ENCODE results near the gene FERMT2.
"Not testable (repeated sequence)": the region's sequence is repeated elsewhere in the genome, so short reads cannot be mapped to it uniquely, and the experiment has no call there.

FERMT2 gene

DNA sequence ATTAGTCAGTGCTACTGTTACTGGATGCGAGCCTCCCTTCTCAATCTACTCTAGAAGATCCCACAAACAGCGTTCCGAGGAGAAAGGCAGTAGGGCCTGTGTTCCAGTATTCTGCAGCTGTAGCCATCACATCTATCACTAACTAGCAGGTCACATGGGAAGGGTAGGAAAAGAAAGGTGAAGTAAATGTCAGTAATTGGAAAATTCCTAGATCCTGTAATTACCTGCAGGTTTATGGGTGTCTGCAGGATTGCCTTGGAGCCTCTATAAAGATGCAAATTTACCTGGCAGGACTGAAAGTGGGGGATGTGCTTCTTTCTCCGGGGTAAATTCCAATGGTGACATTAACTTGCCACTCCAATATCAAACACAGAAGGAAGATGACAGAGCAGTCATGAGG, 77.8 kb downstream of the FERMT2 start:
- Histone ChIP-seq H3K79me2 (ENCODE audit: control insufficient read depth, low read length) (no peaks in the 10 kb centered on the region), H4K20me1 (ENCODE audit: control insufficient read depth, insufficient read depth, low read depth, low read length) (no peaks in the 10 kb centered on the region), H3F3A (ENCODE audit: control insufficient read depth, insufficient read depth) (no peaks in the 10 kb centered on the region), H3K27ac (ENCODE audit: low read depth, low read length) (no peak overlapping the region), H3K4me1 (ENCODE audit: control insufficient read depth, low read length) (no peaks in the 10 kb centered on the region), H3K9me3 (ENCODE audit: control insufficient read depth, insufficient read depth, low read length) (no peaks in the 10 kb centered on the region), H3K9me2 (replicated peaks; ENCODE audit: control insufficient read depth, low read length) (no peaks in the 10 kb centered on the region), H3K36me3 (ENCODE audit: control insufficient read depth, low read length) (no peaks in the 10 kb centered on the region), H3K4me3 (ENCODE audit: low read length) (no peak overlapping the region), H3K27me3 (ENCODE audit: control insufficient read depth, low read length) (no peaks in the 10 kb centered on the region; the same call in 1 of the 2 replicates), H3K4me2 (ENCODE audit: low read length) (no peak overlapping the region)
- no peak for TF ChIP-seq EZH2phosphoT487 (IDR thresholded peaks at IDR 0.05; ENCODE audit: borderline replicate concordance, low read length)
- TF ChIP-seq, protein P1, sequence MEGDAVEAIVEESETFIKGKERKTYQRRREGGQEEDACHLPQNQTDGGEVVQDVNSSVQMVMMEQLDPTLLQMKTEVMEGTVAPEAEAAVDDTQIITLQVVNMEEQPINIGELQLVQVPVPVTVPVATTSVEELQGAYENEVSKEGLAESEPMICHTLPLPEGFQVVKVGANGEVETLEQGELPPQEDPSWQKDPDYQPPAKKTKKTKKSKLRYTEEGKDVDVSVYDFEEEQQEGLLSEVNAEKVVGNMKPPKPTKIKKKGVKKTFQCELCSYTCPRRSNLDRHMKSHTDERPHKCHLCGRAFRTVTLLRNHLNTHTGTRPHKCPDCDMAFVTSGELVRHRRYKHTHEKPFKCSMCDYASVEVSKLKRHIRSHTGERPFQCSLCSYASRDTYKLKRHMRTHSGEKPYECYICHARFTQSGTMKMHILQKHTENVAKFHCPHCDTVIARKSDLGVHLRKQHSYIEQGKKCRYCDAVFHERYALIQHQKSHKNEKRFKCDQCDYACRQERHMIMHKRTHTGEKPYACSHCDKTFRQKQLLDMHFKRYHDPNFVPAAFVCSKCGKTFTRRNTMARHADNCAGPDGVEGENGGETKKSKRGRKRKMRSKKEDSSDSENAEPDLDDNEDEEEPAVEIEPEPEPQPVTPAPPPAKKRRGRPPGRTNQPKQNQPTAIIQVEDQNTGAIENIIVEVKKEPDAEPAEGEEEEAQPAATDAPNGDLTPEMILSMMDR (IDR thresholded peaks at IDR 0.05; ENCODE audit: low read depth, low read length, poor library complexity, severe bottlenecking) = no peak

DNA sequence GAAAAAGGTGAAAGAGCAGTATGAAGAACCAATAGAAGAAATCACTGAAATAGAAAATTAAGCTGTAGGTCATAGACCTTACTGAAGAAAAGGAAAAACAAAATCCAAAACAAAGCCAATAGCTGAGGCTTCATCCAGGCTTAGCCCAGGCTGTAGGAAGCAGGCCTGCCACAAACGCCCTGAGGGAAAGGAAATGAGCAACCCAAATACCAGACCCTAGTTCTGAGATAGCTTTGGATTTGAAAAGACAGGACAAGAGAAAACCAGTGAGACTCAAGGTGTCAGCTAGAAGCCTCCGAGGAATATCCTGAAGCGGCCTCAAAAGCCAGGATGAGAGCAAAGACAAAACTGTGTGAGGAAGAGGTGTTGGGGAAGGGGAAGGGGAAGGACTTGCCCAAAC, 79.2 kb downstream of the FERMT2 start:
- Histone ChIP-seq H3K27me3 (ENCODE audit: control insufficient read depth, low read length) (no peaks in the 10 kb centered on the region; the same call in 1 of the 2 replicates), H3F3A (ENCODE audit: control insufficient read depth, insufficient read depth) (no peaks in the 10 kb centered on the region), H3K9me2 (replicated peaks; ENCODE audit: control insufficient read depth, low read length) (no peaks in the 10 kb centered on the region), H3K36me3 (ENCODE audit: control insufficient read depth, low read length) (no peaks in the 10 kb centered on the region), H3K27ac (ENCODE audit: low read depth, low read length) (no peak overlapping the region), H3K4me1 (ENCODE audit: control insufficient read depth, low read length) (no peaks in the 10 kb centered on the region), H3K4me2 (ENCODE audit: low read length) (no peak overlapping the region), H3K79me2 (ENCODE audit: control insufficient read depth, low read length) (no peaks in the 10 kb centered on the region), H4K20me1 (ENCODE audit: control insufficient read depth, insufficient read depth, low read depth, low read length) (no peaks in the 10 kb centered on the region), H3K4me3 (ENCODE audit: low read length) (no peak overlapping the region), H3K9me3 (ENCODE audit: control insufficient read depth, insufficient read depth, low read length) (no peaks in the 10 kb centered on the region)
- TF ChIP-seq, protein P1 (IDR thresholded peaks at IDR 0.05; ENCODE audit: low read depth, low read length, poor library complexity, severe bottlenecking) = no peak
- no peak for TF ChIP-seq EZH2phosphoT487 (IDR thresholded peaks at IDR 0.05; ENCODE audit: borderline replicate concordance, low read length)

DNA sequence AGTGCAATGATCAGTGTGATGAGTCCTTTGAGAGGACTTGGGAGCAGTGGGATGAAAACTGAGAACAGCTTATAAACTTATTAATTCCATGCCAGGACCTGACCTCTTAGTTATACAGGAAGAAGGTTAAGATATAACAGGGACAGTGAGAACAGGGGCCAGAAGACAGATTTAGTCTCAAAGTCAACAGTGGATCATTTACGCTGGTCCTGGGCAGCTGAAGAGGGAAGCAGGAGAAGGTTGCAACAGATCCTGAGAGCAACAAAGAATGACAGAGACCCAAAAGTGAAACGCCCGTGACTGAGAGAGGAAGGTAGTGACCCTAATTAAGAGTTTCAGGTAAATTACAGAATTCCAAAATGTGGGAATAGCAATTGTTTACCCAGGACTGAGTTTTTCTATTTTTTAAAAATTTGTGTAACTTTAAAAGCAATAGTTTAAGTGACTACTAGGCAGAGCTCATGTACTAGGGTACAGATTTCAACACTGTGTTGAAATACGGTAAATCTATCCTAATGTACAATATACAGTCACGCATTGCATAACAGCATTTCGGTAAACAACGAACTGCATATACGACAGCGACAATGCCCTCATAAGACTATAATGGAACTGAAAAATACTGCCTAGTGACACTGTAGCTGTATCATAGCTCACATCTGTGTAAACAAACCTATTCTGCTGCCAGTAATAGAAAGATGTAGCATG, 81.8 kb downstream of the FERMT2 start:
- H3K27me3 ChIP-seq (ENCODE audit: control insufficient read depth, low read length) = no peaks in the 10 kb centered on the region
- H3K4me3 ChIP-seq (ENCODE audit: low read length) = no peak overlapping the region
- H3K36me3 ChIP-seq (ENCODE audit: control insufficient read depth, low read length) = no peaks in the 10 kb centered on the region
- no peaks in the 10 kb centered on the region for H3F3A ChIP-seq (ENCODE audit: control insufficient read depth, insufficient read depth)
- H3K79me2 ChIP-seq (ENCODE audit: control insufficient read depth, low read length) = no peaks in the 10 kb centered on the region
- no peaks in the 10 kb centered on the region for H3K4me1 ChIP-seq (ENCODE audit: control insufficient read depth, low read length)
- H3K9me2 ChIP-seq (replicated peaks; ENCODE audit: control insufficient read depth, low read length) = no peaks in the 10 kb centered on the region
- no peak overlapping the region for H3K4me2 ChIP-seq (ENCODE audit: low read length)
- TF ChIP-seq, protein P1 (IDR thresholded peaks at IDR 0.05; ENCODE audit: low read depth, low read length, poor library complexity, severe bottlenecking) = no peak
- no peak for TF ChIP-seq EZH2phosphoT487 (IDR thresholded peaks at IDR 0.05; ENCODE audit: borderline replicate concordance, low read length)
- no peak overlapping the region for H3K27ac ChIP-seq (ENCODE audit: low read depth, low read length)
- H3K9me3 ChIP-seq (ENCODE audit: control insufficient read depth, insufficient read depth, low read length) = no peaks in the 10 kb centered on the region
- no peaks in the 10 kb centered on the region for H4K20me1 ChIP-seq (ENCODE audit: control insufficient read depth, insufficient read depth, low read depth, low read length)

DNA sequence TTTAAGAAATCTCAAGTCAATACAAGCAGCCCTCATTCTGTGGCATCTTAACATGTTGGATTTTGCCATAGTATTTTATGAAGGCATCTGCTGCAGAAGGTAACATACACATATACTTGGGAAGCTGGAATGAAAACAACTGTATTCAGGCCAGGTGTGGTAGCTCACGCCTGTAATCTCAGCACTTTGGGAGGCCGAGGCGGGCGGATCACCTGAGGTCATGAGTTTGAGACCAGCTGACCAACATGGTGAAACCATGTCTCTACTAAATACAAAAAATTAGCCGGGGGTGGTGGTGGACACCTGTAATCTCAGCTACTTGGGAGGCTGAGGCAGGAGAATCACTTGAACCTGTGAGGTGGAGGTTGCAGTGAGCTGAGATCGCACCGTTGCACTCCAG, 86.0 kb downstream of the FERMT2 start:
- not testable (repeated sequence) for H3K9me2 ChIP-seq (replicated peaks; ENCODE audit: control insufficient read depth, low read length); H3K4me2 ChIP-seq (ENCODE audit: low read length); H3K36me3 ChIP-seq (ENCODE audit: control insufficient read depth, low read length); H3K4me3 ChIP-seq (ENCODE audit: low read length); H3K9me3 ChIP-seq (ENCODE audit: control insufficient read depth, insufficient read depth, low read length); H3F3A ChIP-seq (ENCODE audit: control insufficient read depth, insufficient read depth); H3K27ac ChIP-seq (ENCODE audit: low read depth, low read length); H3K27me3 ChIP-seq (ENCODE audit: control insufficient read depth, low read length); H3K79me2 ChIP-seq (ENCODE audit: control insufficient read depth, low read length); H4K20me1 ChIP-seq (ENCODE audit: control insufficient read depth, insufficient read depth, low read depth, low read length); H3K4me1 ChIP-seq (ENCODE audit: control insufficient read depth, low read length)
